Measurements from ENCODE around the gene PCNX1.

GRCh38 chr14:71119832-71120231, 212.6 kb downstream of the PCNX1 start:
- TF ChIP-seq CTCF (conservative IDR thresholded peaks at IDR 0.05 in 1 of 2, IDR thresholded peaks at IDR 0.05 in 1 of 2; ENCODE audit: low read depth in 1 of 2, low read length in 2 of 2) (no peak), EZH2 (IDR thresholded peaks at IDR 0.05; ENCODE audit: low read length, missing control alignments) (no peak)
